HepG2 (cell line): ENCODE measurements around the gene BTNL3. TPM values are rescaled to one million over a fixed set of nuclear protein-coding genes. Genes with fewer than 3 reads are reported as not detected.

Experiments used
- ATAC-seq: fragments of 200-7000 bp; cut with Tn5 transposase; 3 replicates; pipeline ENCODE4 v1.9.1; 2020; ENCODE audit warnings: mild to moderate bottlenecking, moderate library complexity
- BruUV-seq: library from RNA; stranded (reverse); fragments of 400-500 nt; replicated peaks from 2 replicates; lab custom pipeline; 2021; lab: Mats Ljungman, UMichigan
- CTCF ChIA-PET: fragments of 300-600 bp; formaldehyde crosslinking; extraction: SDS; loops from one replicate; lab custom pipeline; 2021; ENCODE audit warnings: low total read pairs, inconsistent platforms, low intra/inter-chr PET ratio; lab: Yijun Ruan, JAX
- POLR2A ChIA-PET: fragments of 350-600 bp; sonication (Branson Sonifier 250); formaldehyde crosslinking; loops from one replicate; lab custom pipeline; 2020; ENCODE audit warnings: antibody characterized with exemption, inconsistent platforms; lab: Yijun Ruan, JAX
- DNase-seq: peaks from one replicate; pipeline ENCODE4 v3.0.0-alpha.2; 2015; ENCODE audit warnings: low spot score
- FAIRE-seq: peaks from 3 replicates; lab custom pipeline; 2011; peaks lifted over from hg19 to GRCh38; lab: Jason Lieb, UNC
- H2AFZ ChIP-seq: one replicate; pipeline ENCODE4 v1.6.1; 2011; ENCODE audit warnings: low read length, inconsistent platforms
- H3K27ac ChIP-seq: fragments of 300-600 bp; 3 replicates; pipeline ENCODE4 v1.8.0; 2011; ENCODE audit warnings: mixed run types, mild to moderate bottlenecking, mixed read lengths, low read length, inconsistent platforms; ENCODE audit not compliant: insufficient read depth; ENCODE audit errors: extremely low read length
- H3K27me3 ChIP-seq, 2 experiments: fragments of 200-600 bp in 1 of 2; 2 replicates in 1 of 2; 3 replicates in 1 of 2; pipeline versions ENCODE4 v1.6.0 to v1.8.0; 2011; ENCODE audit warnings: low read length in 2 of 2, mild to moderate bottlenecking in 2 of 2, moderate library complexity in 2 of 2, inconsistent platforms in 1 of 2; ENCODE audit not compliant: insufficient read depth in 2 of 2, control insufficient read depth in 1 of 2
- H3K36me3 ChIP-seq, 2 experiments: fragments of 200-600 bp in 1 of 2; replicated peaks in 1 of 2; 2 replicates in 1 of 2; 3 replicates in 1 of 2; pipeline versions ENCODE4 v1.5.1 to v1.8.0; 2011; ENCODE audit warnings: low read length in 2 of 2, inconsistent platforms in 1 of 2; ENCODE audit not compliant: insufficient read depth in 2 of 2, control insufficient read depth in 1 of 2
- H3K4me1 ChIP-seq: 2 replicates; pipeline ENCODE4 v1.5.1; 2012; ENCODE audit warnings: low read length, inconsistent platforms; ENCODE audit not compliant: insufficient read depth
- H3K4me2 ChIP-seq: 2 replicates; pipeline ENCODE4 v1.6.0; 2011; ENCODE audit warnings: low read depth, low read length, inconsistent platforms
- H3K4me3 ChIP-seq, 3 experiments: fragments of 200-600 bp in 1 of 3; sonication (generic), shearing (Covaris generic) in 1 of 3; replicated peaks in 1 of 3; 2 replicates each; pipeline ENCODE4 v1.5.1; 2011 to 2016; ENCODE audit warnings: low read length in 3 of 3, inconsistent platforms in 2 of 3, low read depth in 2 of 3, mild to moderate bottlenecking in 2 of 3, control low read depth in 1 of 3, mixed read lengths in 1 of 3; ENCODE audit not compliant: insufficient read depth in 1 of 3
- H3K79me2 ChIP-seq: one replicate; pipeline ENCODE4 v1.6.1; 2011; ENCODE audit warnings: low read length, inconsistent platforms; ENCODE audit not compliant: insufficient read depth
- H3K9ac ChIP-seq: 2 replicates; pipeline ENCODE4 v1.6.0; 2011; ENCODE audit warnings: mild to moderate bottlenecking, low read depth, low read length, inconsistent platforms; ENCODE audit not compliant: insufficient read depth
- H3K9me3 ChIP-seq: 2 replicates; pipeline ENCODE4 v1.5.1; 2012; ENCODE audit warnings: mild to moderate bottlenecking, low read length
- H4K20me1 ChIP-seq: 2 replicates; pipeline ENCODE4 v1.6.0; 2011; ENCODE audit warnings: inconsistent platforms, mild to moderate bottlenecking, low read length, moderate library complexity; ENCODE audit not compliant: insufficient read depth
- ATF6 ChIP-seq: sonication (generic); formaldehyde crosslinking; conservative IDR thresholded peaks from 2 replicates; pipeline ENCODE4 v1.4.0; 2020; ENCODE audit warnings: missing genetic modification reagents
- MEIS2 ChIP-seq: sonication (generic); formaldehyde crosslinking; IDR thresholded peaks from 2 replicates; pipeline ENCODE4 v1.9.0; 2021; ENCODE audit warnings: mild to moderate bottlenecking, missing genetic modification reagents
- PPARG ChIP-seq: conservative IDR thresholded peaks from 2 replicates; pipeline ENCODE4 v1.6.1; 2016; ENCODE audit warnings: missing biosample characterization, missing genetic modification reagents
- ZBTB1 ChIP-seq: sonication (generic); formaldehyde crosslinking; IDR thresholded peaks from 2 replicates; pipeline ENCODE4 v1.4.0; 2020; ENCODE audit warnings: missing genetic modification reagents, borderline replicate concordance
- ZBTB8A ChIP-seq: sonication (generic); formaldehyde crosslinking; IDR thresholded peaks from 2 replicates; pipeline ENCODE4 v1.4.0; 2020; ENCODE audit warnings: mild to moderate bottlenecking, low read depth, missing genetic modification reagents, borderline replicate concordance
- ZFAT ChIP-seq: sonication (generic); formaldehyde crosslinking; conservative IDR thresholded peaks from 2 replicates; pipeline ENCODE4 v1.8.1; 2023; ENCODE audit warnings: missing genetic modification reagents, inconsistent platforms
- ZFP82 ChIP-seq: sonication (generic); formaldehyde crosslinking; IDR thresholded peaks from 2 replicates; pipeline ENCODE4 v1.5.1; 2020; ENCODE audit warnings: mild to moderate bottlenecking, missing genetic modification reagents, borderline replicate concordance
- ZNF143 ChIP-seq: sonication (generic); formaldehyde crosslinking; IDR thresholded peaks from 2 replicates; pipeline ENCODE4 v1.4.0; 2020; ENCODE audit warnings: missing genetic modification reagents
- ZNF18 ChIP-seq: sonication (generic); formaldehyde crosslinking; IDR thresholded peaks from 2 replicates; pipeline ENCODE4 v1.8.0; 2022; ENCODE audit warnings: mild to moderate bottlenecking, missing genetic modification reagents; ENCODE audit not compliant: insufficient replicate concordance
- ZSCAN31 ChIP-seq: sonication (generic); formaldehyde crosslinking; IDR thresholded peaks from 2 replicates; pipeline ENCODE4 v1.5.0; 2020; ENCODE audit warnings: low read depth, mild to moderate bottlenecking, missing genetic modification reagents
- WGBS: methylation state at CpG from one replicate; pipeline ENCODE4 v1.1.6; 2017; ENCODE audit warnings: low lambda C conversion rate; 5-methylcytosine and 5-hydroxymethylcytosine counted together
- in situ Hi-C: cut with HindIII; loops from 2 replicates; pipeline ENCODE4 v1.10.0; 2017; ENCODE audit warnings: low pct_unique_long_range_greater_than_20kb; ENCODE audit not compliant: extremely low pct_ligation_motif_present
- intact Hi-C: fragments of 100-400 bp; cut with micrococcal nuclease; formaldehyde crosslinking; loops from one replicate; pipeline ENCODE4 v1.10.0; 2022; ENCODE audit not compliant: unreplicated experiment
- polyA plus RNA-seq, 8 experiments: library from polyadenylated mRNA; depleted of rRNA in 3 of 8; stranded (reverse) in 7 of 8; unstranded in 1 of 8; fragments of >200 nt; fragmentation: Illumina TruSeq in 4 of 8; extraction: Trizol in 4 of 8; gene quantifications; 2 replicates each; pipeline versions ENCODE4 v1.2.1 to v1.2.3, GENCODE V29; 2011 to 2016; ENCODE audit warnings: low read depth in 4 of 8, missing spikeins in 1 of 8, mixed read lengths in 1 of 8; ENCODE audit not compliant: insufficient read depth in 1 of 8
- total RNA-seq, 5 experiments: library from RNA; depleted of rRNA; stranded (reverse); fragments of >200 nt; fragmentation: Illumina TruSeq; extraction: Trizol; gene quantifications; 2 replicates each; pipeline ENCODE4 v1.2.3, GENCODE V29; 2016; ENCODE audit warnings: low read depth in 1 of 5
- TF ChIP-seq, protein P1 (sequence below): sonication (generic); formaldehyde crosslinking; IDR thresholded peaks from 2 replicates; pipeline ENCODE4 v1.4.0; 2020; ENCODE audit warnings: missing genetic modification reagents
- TF ChIP-seq, protein P2 (sequence below): sonication (generic); formaldehyde crosslinking; IDR thresholded peaks from 2 replicates; pipeline ENCODE4 v1.5.0; 2020; ENCODE audit warnings: missing genetic modification reagents

The BTNL3 gene
- total and polyA plus RNA-seq, 2 of the 13 experiments (the other 11 are each of a cell fraction or from before 2014, with no cell fraction given): not detected

DNA sequence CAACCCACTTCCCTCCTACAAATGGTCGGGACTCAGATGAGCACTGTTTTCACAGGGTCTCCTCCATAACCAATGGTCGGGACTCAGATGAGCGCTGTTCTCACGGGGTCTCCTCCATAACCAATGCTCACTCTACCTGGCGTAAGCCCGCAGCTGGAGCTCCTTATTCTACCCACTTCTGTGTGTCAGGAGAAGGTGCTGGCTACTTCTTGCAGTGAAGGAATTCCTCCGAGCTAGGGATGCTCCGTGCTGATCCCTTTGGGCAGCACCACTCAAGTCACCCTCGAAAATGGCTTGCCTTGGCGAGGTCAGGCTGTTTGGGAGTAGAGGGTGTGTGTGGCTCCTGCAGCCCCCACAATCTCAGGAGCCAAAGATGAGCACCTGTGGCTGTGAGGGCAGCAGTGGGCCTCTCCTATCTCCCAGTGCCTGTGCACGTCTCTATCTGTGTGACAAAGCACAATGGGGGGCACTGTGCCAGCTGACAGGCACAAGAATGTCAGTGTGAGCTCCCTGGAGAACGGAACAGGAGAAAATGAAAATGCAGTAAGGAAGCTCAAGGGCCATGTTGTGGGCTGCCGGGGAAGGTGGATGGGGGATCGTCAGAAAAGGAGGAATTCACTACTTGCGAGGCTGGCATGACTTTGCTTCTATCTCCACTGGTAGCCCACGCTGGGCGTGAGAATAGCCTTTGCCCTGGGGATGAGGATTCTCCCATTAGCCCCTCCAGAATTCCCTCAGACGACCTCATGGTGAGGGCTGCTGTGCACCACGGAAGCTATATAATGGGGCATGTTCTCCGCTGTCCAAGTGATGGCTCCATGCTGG is 47.6 kb downstream of the BTNL3 start:
- Histone ChIP-seq H3K9ac (no peak overlapping the region), H3K9me3 (no peaks in the 10 kb centered on the region), H3K4me2 (no peak overlapping the region), H3K27ac (no peak overlapping the region), H3K4me1 (no peaks in the 10 kb centered on the region), H3K4me3 (no peak overlapping the region), H3K79me2 (no peaks in the 10 kb centered on the region), H2AFZ (no peak overlapping the region), H4K20me1 (no peaks in the 10 kb centered on the region), H3K27me3 (peaks cover 2 to 47% of the 10 kb centered on the region in 2 experiments), H3K36me3 (no peaks in the 10 kb centered on the region)
- DNase-seq (no peak), FAIRE-seq (no peak), ATAC-seq (no peak)
- ChIA-PET CTCF (no interaction called here), POLR2A (no interaction called here)
- TF ChIP-seq ZNF18 (CRISPR knock-in tag) (no peak), ATF6 (CRISPR knock-in tag) (no peak), MEIS2 (CRISPR knock-in tag) (no peak), ZBTB8A (no peak), PPARG (CRISPR knock-in tag) (no peak), ZFAT (CRISPR knock-in tag) (no peak), ZBTB1 (CRISPR knock-in tag) (no peak), ZSCAN31 (CRISPR knock-in tag) (no peak), ZFP82 (CRISPR knock-in tag) (no peak), ZNF143 (no peak)
- TF ChIP-seq, protein P1, sequence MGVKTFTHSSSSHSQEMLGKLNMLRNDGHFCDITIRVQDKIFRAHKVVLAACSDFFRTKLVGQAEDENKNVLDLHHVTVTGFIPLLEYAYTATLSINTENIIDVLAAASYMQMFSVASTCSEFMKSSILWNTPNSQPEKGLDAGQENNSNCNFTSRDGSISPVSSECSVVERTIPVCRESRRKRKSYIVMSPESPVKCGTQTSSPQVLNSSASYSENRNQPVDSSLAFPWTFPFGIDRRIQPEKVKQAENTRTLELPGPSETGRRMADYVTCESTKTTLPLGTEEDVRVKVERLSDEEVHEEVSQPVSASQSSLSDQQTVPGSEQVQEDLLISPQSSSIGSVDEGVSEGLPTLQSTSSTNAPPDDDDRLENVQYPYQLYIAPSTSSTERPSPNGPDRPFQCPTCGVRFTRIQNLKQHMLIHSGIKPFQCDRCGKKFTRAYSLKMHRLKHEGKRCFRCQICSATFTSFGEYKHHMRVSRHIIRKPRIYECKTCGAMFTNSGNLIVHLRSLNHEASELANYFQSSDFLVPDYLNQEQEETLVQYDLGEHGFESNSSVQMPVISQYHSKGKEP (CRISPR knock-in tag): no peak
- TF ChIP-seq, protein P2, sequence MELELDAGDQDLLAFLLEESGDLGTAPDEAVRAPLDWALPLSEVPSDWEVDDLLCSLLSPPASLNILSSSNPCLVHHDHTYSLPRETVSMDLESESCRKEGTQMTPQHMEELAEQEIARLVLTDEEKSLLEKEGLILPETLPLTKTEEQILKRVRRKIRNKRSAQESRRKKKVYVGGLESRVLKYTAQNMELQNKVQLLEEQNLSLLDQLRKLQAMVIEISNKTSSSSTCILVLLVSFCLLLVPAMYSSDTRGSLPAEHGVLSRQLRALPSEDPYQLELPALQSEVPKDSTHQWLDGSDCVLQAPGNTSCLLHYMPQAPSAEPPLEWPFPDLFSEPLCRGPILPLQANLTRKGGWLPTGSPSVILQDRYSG (CRISPR knock-in tag): no peak
- in situ Hi-C loops (no loop called here), intact Hi-C loops (no loop called here)
- WGBS: 21% methylated on average over 11 of the region's 20 CpGs
- no TSS peak for BruUV-seq
